ENCODE data around the gene IFNGR1. TPM values are rescaled to one million over a fixed set of nuclear protein-coding genes. Genes with fewer than 3 reads are reported as not detected.

Gene IFNGR1
- polyA plus RNA-seq, 2 of the 4 experiments (the other 2 are of a cell fraction) = 31.2 to 54.9 TPM

GRCh38 chr6:137197684-137198645 lies 21.2 kb downstream of the IFNGR1 start:
- ChIA-PET POLR2A (no interaction called here), CTCF (no interaction called here)
- DNase-seq (ENCODE audit: low read depth in 1 of 2, low spot score in 1 of 2) (no peak), FAIRE-seq (no peak), ATAC-seq (no peak)
- no peak overlapping the region for H3K27ac ChIP-seq
- no peak for TF ChIP-seq FOSL2 (IDR thresholded peaks at IDR 0.05)
- no peak for TF ChIP-seq FOSL2 (CRISPR knock-in tag; IDR thresholded peaks at IDR 0.05)
- TF ChIP-seq, protein P1, sequence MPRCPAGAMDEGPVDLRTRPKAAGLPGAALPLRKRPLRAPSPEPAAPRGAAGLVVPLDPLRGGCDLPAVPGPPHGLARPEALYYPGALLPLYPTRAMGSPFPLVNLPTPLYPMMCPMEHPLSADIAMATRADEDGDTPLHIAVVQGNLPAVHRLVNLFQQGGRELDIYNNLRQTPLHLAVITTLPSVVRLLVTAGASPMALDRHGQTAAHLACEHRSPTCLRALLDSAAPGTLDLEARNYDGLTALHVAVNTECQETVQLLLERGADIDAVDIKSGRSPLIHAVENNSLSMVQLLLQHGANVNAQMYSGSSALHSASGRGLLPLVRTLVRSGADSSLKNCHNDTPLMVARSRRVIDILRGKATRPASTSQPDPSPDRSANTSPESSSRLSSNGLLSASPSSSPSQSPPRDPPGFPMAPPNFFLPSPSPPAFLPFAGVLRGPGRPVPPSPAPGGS (IDR thresholded peaks at IDR 0.05) = no peak
- TF ChIP-seq HOXB13 (CRISPR knock-in tag; IDR thresholded peaks at IDR 0.05; ENCODE audit: low read depth) = no peak
- TF ChIP-seq GATA3 (IDR thresholded peaks at IDR 0.05; ENCODE audit: borderline replicate concordance) = no peak
- TF ChIP-seq CHD4 (IDR thresholded peaks at IDR 0.05; ENCODE audit: borderline replicate concordance) = no peak
- TF ChIP-seq, protein P2, sequence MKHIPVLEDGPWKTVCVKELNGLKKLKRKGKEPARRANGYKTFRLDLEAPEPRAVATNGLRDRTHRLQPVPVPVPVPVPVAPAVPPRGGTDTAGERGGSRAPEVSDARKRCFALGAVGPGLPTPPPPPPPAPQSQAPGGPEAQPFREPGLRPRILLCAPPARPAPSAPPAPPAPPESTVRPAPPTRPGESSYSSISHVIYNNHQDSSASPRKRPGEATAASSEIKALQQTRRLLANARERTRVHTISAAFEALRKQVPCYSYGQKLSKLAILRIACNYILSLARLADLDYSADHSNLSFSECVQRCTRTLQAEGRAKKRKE (CRISPR knock-in tag; IDR thresholded peaks at IDR 0.05; ENCODE audit: low read depth) = no peak
- TF ChIP-seq TFCP2L1 (CRISPR knock-in tag; IDR thresholded peaks at IDR 0.05) = no peak
- no peak for TF ChIP-seq NR3C1 (IDR thresholded peaks at IDR 0.05)
- TF ChIP-seq ZC3H11A (IDR thresholded peaks at IDR 0.05) = no peak
- TF ChIP-seq ZNF302 (CRISPR knock-in tag; IDR thresholded peaks at IDR 0.05) = no peak
- TF ChIP-seq CBX8 (IDR thresholded peaks at IDR 0.05) = no peak
- TF ChIP-seq BHLHE40 (IDR thresholded peaks at IDR 0.05; ENCODE audit: low read depth, low read length) = no peak
- WGBS (ENCODE audit: missing lambda C conversion rate) = 92% methylated on average over 11 of the region's 11 CpGs
- H3K4me1 ChIP-seq = no peaks in the 10 kb centered on the region
- no peak overlapping the region for H3K4me3 ChIP-seq
- no peak overlapping the region for H3K4me2 ChIP-seq
- H3K9me3 ChIP-seq = no peaks in the 10 kb centered on the region

DNA sequence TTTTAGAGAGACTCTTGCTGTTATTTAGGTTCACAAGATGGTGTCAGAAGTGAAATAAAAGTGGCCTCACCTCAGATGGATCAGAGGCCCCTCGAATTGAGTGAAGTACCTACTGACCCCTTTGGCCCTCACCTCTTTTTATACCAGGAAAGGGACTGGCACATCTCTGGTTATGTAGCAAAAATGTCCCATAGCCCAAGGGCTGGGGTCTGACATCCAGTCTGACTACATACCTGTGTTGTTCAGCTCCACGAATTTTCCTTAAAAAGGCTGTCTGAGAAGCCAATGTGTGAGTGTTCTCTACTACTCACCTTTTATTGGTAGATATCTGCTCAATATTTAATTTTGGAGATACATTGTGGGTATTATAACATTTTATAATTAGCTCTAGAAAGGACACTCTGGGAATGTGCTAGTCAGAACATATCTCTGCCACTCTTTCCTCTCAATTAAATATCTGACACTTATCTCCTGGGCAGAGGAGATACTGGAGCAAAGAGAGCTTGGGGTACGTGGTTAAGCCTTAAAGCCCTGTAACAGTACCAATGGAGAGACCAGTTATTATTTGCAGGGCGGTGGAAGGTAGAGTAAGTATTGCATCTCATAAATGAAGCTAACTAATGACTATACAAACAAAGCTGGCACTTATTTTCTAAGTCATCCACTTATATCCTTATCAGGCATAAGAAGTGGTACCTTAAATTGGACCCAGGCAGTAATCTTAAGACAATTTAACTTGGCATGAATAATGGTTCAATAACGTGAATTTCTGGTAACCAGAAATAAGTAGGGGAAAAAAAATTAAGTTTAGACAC lies 25.7 kb downstream of the IFNGR1 start:
- no peak overlapping the region for H3K27ac ChIP-seq
- ATAC-seq = no peak
- H3K4me3 ChIP-seq = no peak overlapping the region
- no peak for DNase-seq (ENCODE audit: low read depth in 1 of 2, low spot score in 1 of 2)
- CTCF ChIA-PET = interaction anchor here (0.7 to 1.0 kb wide), 3 partner anchors 10 to 99 kb away, joined by 3 read pairs; no protein-coding TSS in a partner anchor
- WGBS (ENCODE audit: missing lambda C conversion rate) = 37% methylated on average over 5 of the region's 5 CpGs
- TF ChIP-seq NPAS2 (CRISPR knock-in tag; IDR thresholded peaks at IDR 0.05; ENCODE audit: borderline replicate concordance) (no peak), BHLHE40 (IDR thresholded peaks at IDR 0.05; ENCODE audit: low read depth, low read length) (no peak), JUNB (IDR thresholded peaks at IDR 0.05) (no peak), NFE2L2 (conservative IDR thresholded peaks at IDR 0.05; ENCODE audit: low read length) (no peak), ZFP36 (IDR thresholded peaks at IDR 0.05; ENCODE audit: borderline replicate concordance, partially characterized antibody) (no peak), RAD21 (conservative IDR thresholded peaks at IDR 0.05 in 1 of 2, IDR thresholded peaks at IDR 0.05 in 1 of 2) (no peak), SMC3 (IDR thresholded peaks at IDR 0.05) (no peak), TFCP2L1 (CRISPR knock-in tag; IDR thresholded peaks at IDR 0.05) (no peak), POLR2AphosphoS2 (conservative IDR thresholded peaks at IDR 0.05; ENCODE audit: low read length) (no peak), HDAC2 (IDR thresholded peaks at IDR 0.05) (no peak), CBX8 (IDR thresholded peaks at IDR 0.05) (no peak), EHMT2 (IDR thresholded peaks at IDR 0.05; ENCODE audit: low read depth) (no peak)
- TF ChIP-seq, protein P3, sequence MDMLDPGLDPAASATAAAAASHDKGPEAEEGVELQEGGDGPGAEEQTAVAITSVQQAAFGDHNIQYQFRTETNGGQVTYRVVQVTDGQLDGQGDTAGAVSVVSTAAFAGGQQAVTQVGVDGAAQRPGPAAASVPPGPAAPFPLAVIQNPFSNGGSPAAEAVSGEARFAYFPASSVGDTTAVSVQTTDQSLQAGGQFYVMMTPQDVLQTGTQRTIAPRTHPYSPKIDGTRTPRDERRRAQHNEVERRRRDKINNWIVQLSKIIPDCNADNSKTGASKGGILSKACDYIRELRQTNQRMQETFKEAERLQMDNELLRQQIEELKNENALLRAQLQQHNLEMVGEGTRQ (IDR thresholded peaks at IDR 0.05) = no peak
- TF ChIP-seq, protein P4, sequence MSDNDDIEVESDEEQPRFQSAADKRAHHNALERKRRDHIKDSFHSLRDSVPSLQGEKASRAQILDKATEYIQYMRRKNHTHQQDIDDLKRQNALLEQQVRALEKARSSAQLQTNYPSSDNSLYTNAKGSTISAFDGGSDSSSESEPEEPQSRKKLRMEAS (IDR thresholded peaks at IDR 0.05) = no peak
- TF ChIP-seq, protein P2 (CRISPR knock-in tag; IDR thresholded peaks at IDR 0.05; ENCODE audit: low read depth) = no peak
- H3K4me1 ChIP-seq = no peaks in the 10 kb centered on the region
- POLR2A ChIA-PET = no interaction called here
- peaks cover 10% of the 10 kb centered on the region for H3K9me3 ChIP-seq
- FAIRE-seq = no peak
- H3K4me2 ChIP-seq = no peak overlapping the region
